Measurements from ENCODE around the gene CUEDC1. TPM values are rescaled to one million over a fixed set of nuclear protein-coding genes. Genes with fewer than 3 reads are reported as not detected.

CUEDC1 gene
- total and polyA plus RNA-seq, 2 donors (not counting 1 experiment from before 2014, with no cell fraction given): 0.57 TPM; not detected in 1

GRCh38 chr17:57817299-57817698, 137.9 kb downstream of the CUEDC1 start:
- no peaks in the 10 kb centered on the region for H3K79me2 ChIP-seq (ENCODE audit: control insufficient read depth, insufficient read depth, low read length)
- 88% methylated on average over 1 of the region's 4 CpGs for WGBS (ENCODE audit: insufficient coverage)
- Mint-ChIP-seq H3K4me3 (no peak overlapping the region), H3K4me1 (no peaks in the 10 kb centered on the region), H3K27ac (no peak overlapping the region), H3K27me3 (peaks cover 38% of the 10 kb centered on the region), H3K9me3 (ENCODE audit: insufficient read depth) (no peaks in the 10 kb centered on the region)
- no peak overlapping the region for H3K27ac ChIP-seq (ENCODE audit: low read length in 2 of 2)
- no peaks in the 10 kb centered on the region for H3K9me3 ChIP-seq (ENCODE audit: control extremely low read depth in 1 of 3, control insufficient read depth in 2 of 3, insufficient read depth in 1 of 3, low read length in 2 of 3)
- intact Hi-C loops (cut with micrococcal nuclease): no loop called here
- no peak overlapping the region for H3K4me2 ChIP-seq (replicated peaks; ENCODE audit: low read depth, low read length, poor library complexity, severe bottlenecking)
- ChIA-PET POLR2A (no interaction called here), CTCF (interaction anchor here (0.6 to 2.0 kb wide), 2 partner anchors 15 to 574 kb away, joined by 3 to 7 read pairs; no protein-coding TSS in a partner anchor)
- H4K20me1 ChIP-seq (ENCODE audit: control insufficient read depth, insufficient read depth, low read length, poor library complexity, severe bottlenecking): no peaks in the 10 kb centered on the region
- ATAC-seq (ENCODE audit: low read depth): no peak
- no peak for DNase-seq
- H3K27me3 ChIP-seq (replicated peaks in 1 of 4; ENCODE audit: control extremely low read depth in 1 of 4, control insufficient read depth in 3 of 4, insufficient read depth in 4 of 4, low read length in 3 of 4): no peaks in the 10 kb centered on the region
- no peaks in the 10 kb centered on the region for H3K4me1 ChIP-seq (ENCODE audit: control insufficient read depth in 2 of 2, insufficient read depth in 2 of 2, low read length in 2 of 2)
- H3K36me3 ChIP-seq (replicated peaks in 1 of 2; ENCODE audit: control extremely low read depth in 1 of 2, control insufficient read depth in 1 of 2, extremely low read depth in 1 of 2, insufficient read depth in 2 of 2, low read length in 1 of 2): no peaks in the 10 kb centered on the region
- H3K4me3 ChIP-seq (ENCODE audit: control extremely low read depth in 1 of 5, extremely low read depth in 1 of 5, insufficient read depth in 1 of 5, low read depth in 2 of 5, low read length in 4 of 5): no peak overlapping the region
- no peak overlapping the region for H3K9ac ChIP-seq (ENCODE audit: low read length)
- H2AFZ ChIP-seq (ENCODE audit: insufficient read depth, low read depth, low read length, poor library complexity, severe bottlenecking): no peak overlapping the region
- TF ChIP-seq CTCF (IDR thresholded peaks at IDR 0.05) (no peak), EZH2 (IDR thresholded peaks at IDR 0.05; ENCODE audit: borderline replicate concordance, insufficient read depth, low read depth, low read length, poor library complexity, severe bottlenecking) (no peak)

GRCh38 chr17:57814421-57814820, 140.8 kb downstream of the CUEDC1 start:
- Histone ChIP-seq H2AFZ (ENCODE audit: insufficient read depth, low read depth, low read length, poor library complexity, severe bottlenecking) (no peak overlapping the region), H3K27me3 (replicated peaks in 1 of 4; ENCODE audit: control extremely low read depth in 1 of 4, control insufficient read depth in 3 of 4, insufficient read depth in 4 of 4, low read length in 3 of 4) (peaks cover 0 to 10% (median 5%) of the 10 kb centered on the region in 4 experiments), H3K4me3 (ENCODE audit: control extremely low read depth in 1 of 5, extremely low read depth in 1 of 5, insufficient read depth in 1 of 5, low read depth in 2 of 5, low read length in 4 of 5) (no peak overlapping the region), H3K79me2 (ENCODE audit: control insufficient read depth, insufficient read depth, low read length) (no peaks in the 10 kb centered on the region), H3K4me2 (replicated peaks; ENCODE audit: low read depth, low read length, poor library complexity, severe bottlenecking) (no peak overlapping the region), H3K9me3 (ENCODE audit: control extremely low read depth in 1 of 3, control insufficient read depth in 2 of 3, insufficient read depth in 1 of 3, low read length in 2 of 3) (peaks cover 0 to 4% (median 0%) of the 10 kb centered on the region in 3 donors), H3K4me1 (ENCODE audit: control insufficient read depth in 2 of 2, insufficient read depth in 2 of 2, low read length in 2 of 2) (peaks cover 18 to 19% of the 10 kb centered on the region in 2 donors), H3K9ac (ENCODE audit: low read length) (no peak overlapping the region), H3K27ac (ENCODE audit: low read length in 2 of 2) (no peak overlapping the region), H3K36me3 (replicated peaks in 1 of 2; ENCODE audit: control extremely low read depth in 1 of 2, control insufficient read depth in 1 of 2, extremely low read depth in 1 of 2, insufficient read depth in 2 of 2, low read length in 1 of 2) (no peaks in the 10 kb centered on the region), H4K20me1 (ENCODE audit: control insufficient read depth, insufficient read depth, low read length, poor library complexity, severe bottlenecking) (no peaks in the 10 kb centered on the region)
- Mint-ChIP-seq H3K9me3 (ENCODE audit: insufficient read depth) (no peaks in the 10 kb centered on the region), H3K27me3 (peaks cover 57% of the 10 kb centered on the region), H3K4me1 (peaks cover 19% of the 10 kb centered on the region), H3K27ac (no peak overlapping the region), H3K4me3 (no peak overlapping the region)
- ChIA-PET CTCF (no interaction called here), POLR2A (no interaction called here)
- TF ChIP-seq EZH2 (IDR thresholded peaks at IDR 0.05; ENCODE audit: borderline replicate concordance, insufficient read depth, low read depth, low read length, poor library complexity, severe bottlenecking): no peak
- TF ChIP-seq CTCF (IDR thresholded peaks at IDR 0.05): no peak
- no peak for ATAC-seq (ENCODE audit: low read depth)
- no CpG with 5 or more reads among the region's 1 CpG for WGBS (ENCODE audit: insufficient coverage)
- no peak for DNase-seq
- intact Hi-C loops (cut with micrococcal nuclease): no loop called here

Data from B cell (primary cell).